HL-60/S4 (cell line): ENCODE measurements around the gene MROH2A.

ENCODE experiments used
- in situ Hi-C: fragments of 300-500 bp; cut with MboI; formaldehyde crosslinking; loops from 2 replicates; pipeline ENCODE4 v1.14.3; 2022; ENCODE audit warnings: low sequenced_read_pairs

MROH2A gene

GRCh38 chr2:233761040-233761769, 16.9 kb upstream of the MROH2A start:
- in situ Hi-C loops = no loop called here

- in situ Hi-C loops = no loop called here
Measured at GRCh38 chr2:233764264-233764663, 13.9 kb upstream of the MROH2A start.

- in situ Hi-C loops = no loop called here
Measured at GRCh38 chr2:233764761-233765160, 13.4 kb upstream of the MROH2A start.

- in situ Hi-C loops = no loop called here
Measured at GRCh38 chr2:233766416-233766815, 11.7 kb upstream of the MROH2A start.

GRCh38 chr2:233768076-233768475, 10.1 kb upstream of the MROH2A start:
- in situ Hi-C loops = no loop called here

GRCh38 chr2:233769260-233769659, 8.9 kb upstream of the MROH2A start:
- in situ Hi-C loops = no loop called here

- in situ Hi-C loops = no loop called here
Measured at GRCh38 chr2:233772153-233772552, 6.0 kb upstream of the MROH2A start.

GRCh38 chr2:233772583-233772982, 5.5 kb upstream of the MROH2A start:
- in situ Hi-C loops = no loop called here

GRCh38 chr2:233773854-233774253, 4.3 kb upstream of the MROH2A start:
- in situ Hi-C loops = no loop called here

GRCh38 chr2:233775414-233775813, 2.7 kb upstream of the MROH2A start:
- in situ Hi-C loops = no loop called here

- in situ Hi-C loops = no loop called here
Measured at GRCh38 chr2:233779722-233780121, 1.6 kb downstream of the MROH2A start.

GRCh38 chr2:233780771-233781170, 2.6 kb downstream of the MROH2A start:
- in situ Hi-C loops = no loop called here

- in situ Hi-C loops = no loop called here
Measured at GRCh38 chr2:233789554-233789953, 11.4 kb downstream of the MROH2A start.

- in situ Hi-C loops = no loop called here
Measured at GRCh38 chr2:233791151-233791882, 13.2 kb downstream of the MROH2A start.

- in situ Hi-C loops = no loop called here
Measured at GRCh38 chr2:233791883-233792329, 13.8 kb downstream of the MROH2A start.

- in situ Hi-C loops = no loop called here
Measured at GRCh38 chr2:233792720-233793119, 14.6 kb downstream of the MROH2A start.

- in situ Hi-C loops = no loop called here
Measured at GRCh38 chr2:233793465-233794127, 15.5 kb downstream of the MROH2A start.

- in situ Hi-C loops = no loop called here
Measured at GRCh38 chr2:233794128-233794658, 16.1 kb downstream of the MROH2A start.

- in situ Hi-C loops = no loop called here
Measured at GRCh38 chr2:233795735-233796171, 17.6 kb downstream of the MROH2A start.

GRCh38 chr2:233796254-233796653, 18.1 kb downstream of the MROH2A start:
- in situ Hi-C loops = no loop called here

- in situ Hi-C loops = no loop called here
Measured at GRCh38 chr2:233798335-233799086, 20.4 kb downstream of the MROH2A start.
